AG09309 (cell line): Measurements from ENCODE around the gene CNTNAP2.

ENCODE experiments used
- DNase-seq: peaks from one replicate; pipeline ENCODE4 v3.0.0-alpha.2; 2010; ENCODE audit warnings: low read depth
- H3K4me3 ChIP-seq: 2 replicates; pipeline ENCODE4 v1.5.1; 2011; ENCODE audit warnings: mild to moderate bottlenecking, low read depth, low read length, moderate library complexity; ENCODE audit not compliant: control insufficient read depth
- CTCF ChIP-seq: IDR thresholded peaks from 2 replicates; pipeline ENCODE4 v1.5.1; 2011; ENCODE audit warnings: mild to moderate bottlenecking, low read depth, low read length, inconsistent platforms; ENCODE audit not compliant: insufficient read depth, control insufficient read depth; ENCODE audit errors: missing control alignments

CNTNAP2 gene

DNA sequence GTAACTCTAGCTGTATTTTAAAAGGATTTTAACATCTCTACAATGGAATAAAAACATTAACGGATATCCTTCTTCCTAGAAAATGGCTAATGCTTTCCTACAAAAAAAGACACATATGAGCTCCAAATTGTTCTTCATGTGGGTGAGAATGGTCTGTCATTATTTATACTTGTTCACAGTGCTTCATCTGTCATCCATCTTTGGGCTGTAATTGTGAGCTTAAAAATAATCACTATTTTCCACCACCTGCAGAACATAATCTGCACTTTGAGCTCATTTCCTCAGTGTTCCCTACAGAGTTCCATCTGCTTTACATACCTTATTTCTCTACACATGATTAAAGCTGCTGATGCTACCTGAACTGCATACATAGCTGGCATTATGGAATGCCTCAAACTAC is 1494.8 kb downstream of the CNTNAP2 start:
- no peak for TF ChIP-seq CTCF
- no peak overlapping the region for H3K4me3 ChIP-seq
- no peak for DNase-seq

- no peak overlapping the region for H3K4me3 ChIP-seq
- DNase-seq = no peak
Measured at GRCh38 chr7:147635288-147635687, 1518.7 kb downstream of the CNTNAP2 start.

DNA sequence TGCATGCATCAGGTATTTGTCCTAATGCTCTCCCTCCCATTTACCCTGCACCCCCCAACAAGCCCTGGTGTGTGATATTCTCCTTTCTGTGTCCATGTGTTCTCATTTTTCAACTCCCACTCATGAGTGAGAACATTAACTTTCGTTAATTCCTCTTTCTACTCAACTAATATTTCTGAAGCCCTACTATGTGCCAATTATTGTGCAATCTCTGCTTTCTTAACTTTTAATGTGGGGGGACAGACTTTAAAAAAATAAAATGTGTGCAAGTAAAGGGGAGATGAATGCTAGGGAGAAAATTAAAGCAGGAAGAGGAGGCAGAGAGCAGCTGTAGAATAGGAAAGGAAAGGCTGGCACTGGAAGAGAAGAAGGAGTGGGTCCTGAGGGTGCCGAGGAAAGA is 1520.0 kb downstream of the CNTNAP2 start:
- TF ChIP-seq CTCF = no peak
- no peak for DNase-seq
- no peak overlapping the region for H3K4me3 ChIP-seq

More at GRCh38 chr7:147635288-147635687, 1518.7 kb downstream of the CNTNAP2 start:
- no peak for TF ChIP-seq CTCF

GRCh38 chr7:147638566-147638965 is 1522.0 kb downstream of the CNTNAP2 start:
- H3K4me3 ChIP-seq = no peak overlapping the region
- TF ChIP-seq CTCF = no peak
- DNase-seq = no peak

DNA sequence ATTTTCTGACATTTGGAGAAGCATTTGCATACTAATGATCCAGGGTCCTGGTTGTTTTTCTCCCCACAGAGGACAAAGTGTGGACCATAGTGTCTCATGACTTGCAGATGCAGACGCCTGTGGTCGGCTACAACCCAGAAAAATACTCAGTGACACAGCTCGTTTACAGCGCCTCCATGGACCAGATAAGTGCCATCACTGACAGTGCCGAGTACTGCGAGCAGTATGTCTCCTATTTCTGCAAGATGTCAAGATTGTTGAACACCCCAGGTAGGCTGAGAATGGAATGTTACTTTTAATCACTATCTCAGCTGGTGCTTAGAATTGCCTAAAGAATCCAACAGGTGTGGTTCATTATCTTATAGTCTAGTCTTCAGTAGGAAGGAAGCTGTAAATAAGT is 1522.4 kb downstream of the CNTNAP2 start:
- no peak for DNase-seq
- no peak for TF ChIP-seq CTCF
- no peak overlapping the region for H3K4me3 ChIP-seq

DNA sequence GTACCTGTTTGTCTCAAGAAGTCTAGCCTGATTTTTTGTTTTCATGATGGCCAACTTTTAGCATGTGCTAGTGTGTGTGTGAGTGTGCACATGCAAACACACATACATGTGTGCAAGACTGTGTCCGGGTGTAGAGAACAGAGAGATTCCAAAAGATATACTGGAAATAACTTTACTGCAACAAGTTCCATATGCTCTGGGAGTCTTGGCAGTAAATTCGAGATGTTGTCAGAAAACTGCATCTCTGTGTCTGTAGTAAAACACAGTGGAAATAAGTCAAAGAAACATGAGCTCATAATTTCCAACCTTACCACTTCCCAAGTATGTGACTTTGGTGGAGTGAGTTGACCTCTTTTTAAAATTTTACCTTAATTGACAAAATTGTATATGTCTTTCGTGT is 1523.2 kb downstream of the CNTNAP2 start:
- TF ChIP-seq CTCF = no peak
- DNase-seq = no peak
- H3K4me3 ChIP-seq = no peak overlapping the region

DNA sequence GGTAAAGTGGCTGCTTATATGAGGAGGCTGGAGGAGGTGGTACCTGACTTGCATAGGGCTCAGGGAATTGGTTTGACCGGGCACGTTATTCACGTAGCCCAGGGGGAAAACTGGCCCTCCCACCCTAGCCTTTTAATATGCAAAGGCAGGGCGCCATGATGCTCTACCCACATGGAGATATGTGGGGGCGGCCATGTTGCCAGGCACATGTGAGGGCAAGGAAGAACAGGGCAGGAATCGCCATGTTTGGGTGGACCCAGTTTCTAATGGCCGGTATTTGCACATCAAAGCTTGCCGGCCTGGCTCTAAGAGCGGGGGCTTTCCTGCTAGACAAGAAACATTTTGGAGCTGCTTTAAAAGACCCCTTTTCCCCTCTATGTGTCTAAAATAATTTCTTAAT is 1524.2 kb downstream of the CNTNAP2 start:
- no peak for DNase-seq
- TF ChIP-seq CTCF = no peak
- no peak overlapping the region for H3K4me3 ChIP-seq
